SU-DHL-6 (cell line): ENCODE results near the gene CDRT15L2.
"Not testable (repeated sequence)": the region's sequence is repeated elsewhere in the genome, so short reads cannot be mapped to it uniquely, and the experiment has no call there.

Experiments
- H2AFZ ChIP-seq: fragments of 200-600 bp; sonication (generic); 2 replicates; pipeline ENCODE4 v1.6.1; 2014; ENCODE audit warnings: low read depth, mild to moderate bottlenecking, moderate library complexity, mixed read lengths, antibody characterized with exemption, low read length; ENCODE audit not compliant: severe bottlenecking
- H3F3A ChIP-seq: fragments of 200-600 bp; shearing (Covaris generic); 2 replicates; pipeline ENCODE4 v1.6.0; 2016; ENCODE audit warnings: antibody characterized with exemption, mild to moderate bottlenecking; ENCODE audit not compliant: insufficient read depth
- H3K27ac ChIP-seq: fragments of 200-600 bp; sonication (generic); 2 replicates; pipeline ENCODE4 v1.5.1; 2016; ENCODE audit warnings: low read depth, mild to moderate bottlenecking, low read length, moderate library complexity, mixed read lengths
- H3K27me3 ChIP-seq: fragments of 200-600 bp; sonication (generic), shearing (Covaris generic); 2 replicates; pipeline ENCODE4 v1.6.0; 2014; ENCODE audit warnings: mild to moderate bottlenecking, low read length
- H3K36me3 ChIP-seq: fragments of 200-600 bp; sonication (generic); 2 replicates; pipeline ENCODE4 v1.6.1; 2014; ENCODE audit warnings: mild to moderate bottlenecking, low read length, mixed read lengths
- H3K4me2 ChIP-seq: fragments of 300-600, 200-600 bp; shearing (Covaris generic), sonication (generic); 2 replicates; pipeline ENCODE4 v1.6.0; 2014; ENCODE audit warnings: low read length, low read depth, mild to moderate bottlenecking; ENCODE audit not compliant: poor library complexity, severe bottlenecking
- H3K4me3 ChIP-seq: fragments of 200-600 bp; sonication (generic); 2 replicates; pipeline ENCODE4 v1.5.1; 2014; ENCODE audit warnings: antibody characterized with exemption, low read length, mild to moderate bottlenecking, mixed read lengths; ENCODE audit not compliant: insufficient read depth, poor library complexity, severe bottlenecking
- H3K79me2 ChIP-seq: fragments of 200-600 bp; sonication (generic); 2 replicates; pipeline ENCODE4 v1.6.1; 2014; ENCODE audit warnings: mild to moderate bottlenecking, low read length, moderate library complexity; ENCODE audit not compliant: insufficient read depth
- H3K9ac ChIP-seq: fragments of 200-600 bp; sonication (generic); 2 replicates; pipeline ENCODE4 v1.7.0; 2014; ENCODE audit warnings: mild to moderate bottlenecking, low read length
- H3K9me2 ChIP-seq: fragments of 200-600 bp; sonication (generic); replicated peaks from 2 replicates; pipeline ENCODE4 v1.6.1; 2014; ENCODE audit warnings: low read length; ENCODE audit not compliant: insufficient read depth
- H3K9me3 ChIP-seq: fragments of 200-600 bp; sonication (generic); 2 replicates; pipeline ENCODE4 v1.6.1; 2014; ENCODE audit warnings: low read length, mixed read lengths; ENCODE audit not compliant: insufficient read depth
- H4K20me1 ChIP-seq: fragments of 200-600 bp; sonication (generic); 2 replicates; pipeline ENCODE4 v1.6.1; 2014; ENCODE audit warnings: low read depth, mild to moderate bottlenecking, antibody characterized with exemption, low read length, moderate library complexity, mixed read lengths

Gene CDRT15L2

GRCh38 chr17:20547923-20548322, 31.6 kb upstream of the CDRT15L2 start:
- not testable (repeated sequence) for H2AFZ ChIP-seq, H3K9me3 ChIP-seq, H3K9ac ChIP-seq, H3K27me3 ChIP-seq, H3K9me2 ChIP-seq, H4K20me1 ChIP-seq, H3K36me3 ChIP-seq, H3K4me2 ChIP-seq, H3K27ac ChIP-seq, H3F3A ChIP-seq, H3K79me2 ChIP-seq, H3K4me3 ChIP-seq

DNA sequence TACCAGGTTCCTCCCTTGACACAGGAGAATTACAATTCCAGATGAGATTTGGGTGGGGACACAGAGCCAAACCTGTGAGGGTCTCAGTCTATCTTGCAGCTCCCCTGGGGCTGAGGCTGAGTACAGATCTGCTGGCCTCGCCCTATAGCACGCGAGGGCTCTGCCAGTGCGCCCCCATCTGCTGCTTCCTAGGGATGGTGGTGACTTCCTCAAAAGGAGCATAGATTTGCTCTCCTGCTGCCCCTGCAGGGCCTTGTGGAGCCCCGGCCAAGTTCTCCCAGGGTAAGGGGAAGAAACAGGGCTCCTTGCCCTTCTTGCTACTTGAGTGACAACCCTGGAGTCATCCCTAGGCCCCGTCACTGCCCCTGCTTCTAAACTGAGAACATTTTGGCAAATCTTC, 26.6 kb upstream of the CDRT15L2 start:
- H3K9ac ChIP-seq, H2AFZ ChIP-seq, H3K4me2 ChIP-seq, H3K9me2 ChIP-seq, H4K20me1 ChIP-seq, H3K79me2 ChIP-seq, H3F3A ChIP-seq, H3K9me3 ChIP-seq, H3K4me3 ChIP-seq, H3K27me3 ChIP-seq, H3K36me3 ChIP-seq, H3K27ac ChIP-seq: not testable (repeated sequence)

DNA sequence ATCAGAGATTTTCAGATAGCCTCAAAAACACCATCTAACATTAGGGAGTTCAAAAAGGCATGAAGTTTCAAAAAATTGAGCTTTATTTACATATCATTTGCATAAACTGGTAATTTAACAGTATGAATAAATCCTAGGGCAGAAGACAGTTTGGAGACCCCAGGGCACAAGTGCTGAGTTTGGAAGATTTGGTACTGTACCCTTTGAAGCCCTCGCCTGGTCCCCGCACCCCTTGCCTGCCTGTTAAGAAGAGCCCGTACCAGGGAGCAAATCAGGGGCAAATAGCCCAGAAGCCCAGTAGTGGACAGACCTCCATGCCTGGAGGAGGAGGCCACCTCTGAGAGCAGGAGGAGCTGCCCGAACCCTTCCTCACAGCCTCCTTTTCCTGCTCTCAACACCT, 24.8 kb upstream of the CDRT15L2 start:
- not testable (repeated sequence) for H3K9me2 ChIP-seq, H3K27ac ChIP-seq, H3K9me3 ChIP-seq, H4K20me1 ChIP-seq, H3K9ac ChIP-seq, H3K4me3 ChIP-seq, H3F3A ChIP-seq, H3K27me3 ChIP-seq, H3K79me2 ChIP-seq, H2AFZ ChIP-seq, H3K36me3 ChIP-seq, H3K4me2 ChIP-seq

DNA sequence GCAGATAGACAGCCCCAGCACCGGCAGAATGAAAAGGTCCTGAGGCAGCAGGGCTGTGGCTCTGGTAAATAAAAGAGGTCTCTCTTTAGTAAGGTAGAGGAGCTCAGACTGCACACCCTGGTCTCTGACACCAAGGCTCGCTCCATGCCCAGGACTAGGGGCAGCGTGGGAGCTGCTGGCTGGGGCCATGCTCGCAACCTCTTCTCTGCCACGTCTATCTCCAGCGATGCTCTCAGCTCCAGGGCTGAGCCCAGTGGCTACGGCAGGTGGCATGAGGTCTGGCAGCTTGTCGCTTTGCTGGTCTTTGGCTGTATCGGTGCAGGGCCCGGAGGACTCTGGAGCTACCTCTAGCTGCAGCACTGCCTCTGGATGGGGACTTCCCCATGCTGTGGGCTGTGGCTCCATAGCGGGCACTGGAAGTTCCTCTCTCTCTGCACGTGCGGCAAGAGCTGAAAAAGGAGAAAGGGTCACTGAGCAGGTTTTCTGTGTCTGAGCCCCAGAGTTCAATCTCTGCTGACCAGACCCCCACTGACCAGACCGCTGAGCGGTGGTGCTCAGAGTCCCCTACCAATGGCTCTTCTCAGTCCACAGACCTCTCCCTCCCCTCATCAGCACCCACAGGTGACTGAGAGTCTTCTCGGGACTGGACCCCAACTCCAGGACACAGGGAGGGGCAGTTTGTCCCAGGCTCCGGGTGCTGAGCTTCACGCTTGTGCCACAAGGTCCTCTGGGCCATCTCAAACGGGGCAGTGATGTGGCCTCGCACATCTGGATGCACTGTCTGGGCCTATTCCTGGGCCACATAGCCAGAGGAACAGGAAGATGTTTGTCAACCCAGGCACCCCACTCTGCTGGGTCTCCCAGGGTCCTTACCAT, 24.2 kb upstream of the CDRT15L2 start:
- H4K20me1 ChIP-seq, H3K9me2 ChIP-seq, H3K79me2 ChIP-seq, H3F3A ChIP-seq, H3K36me3 ChIP-seq, H3K4me2 ChIP-seq, H3K4me3 ChIP-seq, H2AFZ ChIP-seq, H3K9ac ChIP-seq, H3K27me3 ChIP-seq, H3K27ac ChIP-seq, H3K9me3 ChIP-seq: not testable (repeated sequence)

DNA sequence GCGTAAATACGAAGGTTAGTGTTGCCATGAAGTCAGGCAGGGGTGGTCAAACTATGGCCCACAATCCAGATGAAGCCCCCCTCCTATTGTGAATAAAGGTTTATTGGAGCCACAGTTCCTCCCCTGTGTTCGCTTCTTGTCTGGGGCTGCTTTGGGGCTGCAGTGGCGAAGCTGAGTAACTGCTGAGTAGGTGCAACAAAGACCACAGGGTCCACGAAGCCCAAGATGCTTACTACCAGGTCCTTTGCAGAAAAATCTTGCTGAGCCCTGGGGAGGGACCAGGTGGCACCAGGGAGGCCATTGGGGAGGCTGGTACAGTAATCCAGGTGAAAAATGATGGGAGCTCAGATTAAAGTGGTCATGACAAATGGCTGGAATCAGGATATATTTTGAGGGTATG, 21.4 kb upstream of the CDRT15L2 start:
- not testable (repeated sequence) for H4K20me1 ChIP-seq, H3K9me2 ChIP-seq, H3K27ac ChIP-seq, H2AFZ ChIP-seq, H3K27me3 ChIP-seq, H3K79me2 ChIP-seq, H3K9ac ChIP-seq, H3F3A ChIP-seq, H3K4me2 ChIP-seq, H3K4me3 ChIP-seq, H3K9me3 ChIP-seq, H3K36me3 ChIP-seq

GRCh38 chr17:20559018-20559417, 20.5 kb upstream of the CDRT15L2 start:
- H3K4me2 ChIP-seq, H3K27ac ChIP-seq, H4K20me1 ChIP-seq, H3K9me3 ChIP-seq, H3K79me2 ChIP-seq, H2AFZ ChIP-seq, H3F3A ChIP-seq, H3K9ac ChIP-seq, H3K27me3 ChIP-seq, H3K36me3 ChIP-seq, H3K4me3 ChIP-seq, H3K9me2 ChIP-seq: not testable (repeated sequence)
